HG03520 (cell line): Measurements from ENCODE around the gene DLGAP1.

Source experiments
- ATAC-seq: cut with Tn5 transposase; IDR thresholded peaks from one replicate; pipeline ENCODE4 v1.9.1; 2021; ENCODE audit warnings: mild to moderate bottlenecking, moderate library complexity; ENCODE audit not compliant: unreplicated experiment

The DLGAP1 gene

GRCh38 chr18:3747176-3747973 lies 707.7 kb downstream of the DLGAP1 start:
- no peak for ATAC-seq

DNA sequence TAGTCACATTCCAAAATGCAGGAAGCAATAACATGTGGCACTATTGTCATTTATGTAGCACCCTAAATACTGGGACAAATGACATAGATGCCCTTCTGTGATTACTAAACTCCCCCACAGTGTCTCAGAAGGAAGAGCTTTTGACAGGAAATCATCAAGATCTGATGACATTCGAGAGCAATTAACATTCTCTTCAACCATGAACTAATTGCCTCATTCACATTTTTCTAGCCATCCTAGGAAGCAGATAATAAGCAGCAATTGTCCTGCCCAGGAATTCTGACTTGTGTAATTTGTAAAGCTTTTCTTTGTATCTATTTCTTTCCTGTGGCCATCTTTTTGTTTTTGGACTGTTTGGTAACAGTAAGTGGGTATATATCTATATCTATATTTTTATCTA lies 712.6 kb downstream of the DLGAP1 start:
- no peak for ATAC-seq

- ATAC-seq: no peak
Measured at GRCh38 chr18:3741333-3741732, 713.8 kb downstream of the DLGAP1 start.

GRCh38 chr18:3728704-3729437 lies 726.2 kb downstream of the DLGAP1 start:
- ATAC-seq: no peak

DNA sequence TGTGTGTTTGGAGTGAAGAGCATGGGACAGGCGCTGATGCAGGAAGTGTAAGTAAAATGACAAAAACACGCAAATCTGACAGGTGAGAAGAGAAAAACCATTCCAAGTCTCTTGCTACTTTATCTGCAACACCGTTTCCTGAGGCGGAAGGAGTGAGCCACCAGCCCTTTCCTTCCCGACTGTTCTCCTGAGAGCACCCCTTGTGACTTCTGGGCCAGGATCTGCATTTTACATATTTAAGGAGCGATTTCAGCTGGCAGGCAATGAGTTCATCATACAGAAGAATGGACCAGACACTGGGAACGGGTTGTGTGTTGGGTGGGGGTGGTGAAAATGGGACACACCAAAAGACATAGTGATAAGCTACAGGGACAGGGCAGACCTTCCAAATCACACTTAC lies 727.8 kb downstream of the DLGAP1 start:
- no peak for ATAC-seq

GRCh38 chr18:3726238-3726951 lies 728.7 kb downstream of the DLGAP1 start:
- no peak for ATAC-seq

DNA sequence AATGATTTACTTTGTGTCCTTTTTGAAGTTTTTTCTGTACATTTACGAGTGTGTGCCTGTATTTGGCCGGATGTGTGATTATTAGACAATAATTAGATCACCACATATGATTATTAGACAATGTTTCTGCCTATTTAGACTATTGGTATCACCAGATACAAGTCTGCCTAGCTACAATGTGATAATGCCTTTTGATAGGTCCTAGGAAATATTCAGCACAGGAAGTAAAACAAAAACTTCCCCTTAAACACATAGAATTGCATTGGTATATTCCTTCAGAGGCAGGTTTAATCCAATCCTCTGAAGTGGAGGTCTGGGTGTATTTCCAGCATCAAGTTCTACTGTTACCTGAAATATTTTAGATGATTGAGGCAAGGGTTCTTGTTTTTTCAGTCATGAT lies 730.0 kb downstream of the DLGAP1 start:
- ATAC-seq: no peak

GRCh38 chr18:3723554-3723953 lies 731.6 kb downstream of the DLGAP1 start:
- no peak for ATAC-seq

DNA sequence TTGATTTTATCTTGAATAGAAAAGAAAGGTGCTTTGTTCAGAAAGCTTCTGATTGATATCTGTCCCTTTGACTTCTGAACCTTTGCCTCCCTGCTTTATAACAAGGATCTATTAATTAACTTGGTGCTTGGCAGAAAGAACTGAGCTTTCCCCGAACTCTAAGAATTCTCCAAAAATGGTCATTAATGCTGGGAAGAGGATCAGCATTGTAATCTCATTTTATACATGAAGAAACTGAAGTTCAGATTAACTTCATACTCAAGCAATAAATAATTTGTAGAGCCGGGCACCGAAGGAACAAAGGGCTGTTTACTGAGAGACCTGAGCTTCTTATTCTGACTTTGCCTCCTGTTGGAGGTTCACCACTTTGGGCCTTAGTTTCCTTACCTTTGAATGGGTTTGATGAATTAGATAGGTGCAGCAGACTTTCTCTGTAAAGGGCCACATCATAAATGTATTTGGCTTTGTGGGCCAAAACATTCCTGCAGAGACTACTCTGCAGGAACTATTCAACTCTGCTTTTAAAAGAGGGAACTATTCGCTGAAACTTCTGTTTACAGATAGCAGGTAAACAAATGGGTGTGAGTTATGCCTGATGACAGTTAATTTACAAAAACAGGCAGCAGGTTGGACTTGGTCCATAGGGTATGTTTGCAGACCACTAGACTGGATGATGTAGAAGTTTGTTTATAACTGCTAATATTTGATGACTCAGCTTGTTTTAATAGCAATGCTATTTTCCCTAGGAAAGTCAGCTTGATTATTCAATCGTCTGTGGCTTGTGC lies 732.3 kb downstream of the DLGAP1 start:
- no peak for ATAC-seq

GRCh38 chr18:3721771-3722648 lies 733.1 kb downstream of the DLGAP1 start:
- ATAC-seq: no peak

- no peak for ATAC-seq
Measured at GRCh38 chr18:3720818-3721545, 734.1 kb downstream of the DLGAP1 start.

- ATAC-seq: no peak
Measured at GRCh38 chr18:3720159-3720558, 734.9 kb downstream of the DLGAP1 start.

DNA sequence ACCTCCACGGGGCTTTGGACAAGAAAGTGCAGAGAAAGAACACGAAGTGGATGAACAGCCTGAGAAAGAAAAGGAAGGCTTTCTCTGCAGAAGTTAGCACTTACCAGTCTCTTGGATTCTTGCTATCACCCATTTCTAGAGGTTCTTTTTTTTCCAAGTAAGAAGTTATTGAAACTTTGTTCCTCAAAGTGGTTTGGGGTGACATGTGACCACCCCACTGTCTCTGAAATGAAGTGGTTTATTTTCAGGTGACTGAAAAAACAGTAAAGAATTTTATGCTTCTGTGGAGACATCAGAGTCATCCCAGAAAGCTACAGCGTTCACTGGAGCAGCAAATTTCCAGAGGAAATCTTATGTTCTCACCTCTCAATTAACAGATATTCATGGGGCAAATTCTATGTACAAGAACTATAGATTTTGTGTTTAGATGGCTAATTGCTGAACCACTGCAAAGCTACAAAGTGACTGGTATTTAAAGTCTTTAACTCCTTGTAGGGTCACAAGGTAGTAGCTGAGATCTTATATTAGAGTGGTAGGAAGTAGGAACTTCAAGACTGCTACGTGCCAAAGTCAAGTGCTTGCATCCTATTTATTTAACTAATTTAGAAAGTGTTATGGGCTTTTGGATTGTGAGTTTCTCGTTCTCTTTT lies 737.6 kb downstream of the DLGAP1 start:
- no peak for ATAC-seq

- ATAC-seq: no peak
Measured at GRCh38 chr18:3716116-3716660, 738.9 kb downstream of the DLGAP1 start.

- no peak for ATAC-seq
Measured at GRCh38 chr18:3715231-3716080, 739.7 kb downstream of the DLGAP1 start.

DNA sequence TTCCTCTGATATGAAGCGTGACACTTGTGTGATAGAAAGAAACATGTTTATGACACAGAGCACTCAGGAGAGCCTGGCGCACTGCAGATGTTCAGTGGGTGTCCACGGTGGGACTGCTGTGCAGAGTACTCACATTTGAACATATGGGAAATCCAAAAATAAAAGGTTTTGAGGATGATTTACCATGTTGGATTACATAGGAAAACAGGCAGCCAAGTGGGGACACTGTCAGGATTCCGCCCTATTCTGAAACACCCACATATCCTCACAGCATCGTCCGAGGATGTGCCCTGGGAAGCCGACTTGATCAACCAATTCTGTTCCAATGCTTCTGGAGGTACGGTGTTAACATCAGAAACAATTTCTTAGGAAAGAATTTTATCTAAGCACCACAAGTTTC lies 741.4 kb downstream of the DLGAP1 start:
- no peak for ATAC-seq

GRCh38 chr18:3713166-3713565 lies 741.9 kb downstream of the DLGAP1 start:
- ATAC-seq: no peak

DNA sequence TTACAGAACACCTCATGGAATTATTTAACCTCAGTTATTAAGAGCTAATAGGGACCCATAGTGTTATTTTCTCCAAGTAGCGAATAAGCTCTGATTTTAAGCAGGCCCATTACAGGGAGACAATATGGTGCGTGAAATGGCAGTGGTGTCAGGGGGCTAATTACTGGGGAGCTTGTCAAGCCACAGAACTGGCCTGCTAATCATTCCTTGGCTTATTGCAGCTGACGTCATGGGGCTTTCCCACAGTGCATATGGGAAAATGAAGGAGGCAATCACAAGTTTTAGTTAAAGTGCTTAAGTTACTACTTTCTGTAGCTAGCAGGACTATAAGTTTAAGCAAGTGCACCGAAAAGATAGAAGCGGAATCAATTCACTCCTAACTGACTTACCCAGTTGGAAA lies 742.6 kb downstream of the DLGAP1 start:
- no peak for ATAC-seq
